HEK293 (cell line): ENCODE results near the gene CFAP70.

Experiments used
- CTCF ChIA-PET: fragments of 350-600 bp; formaldehyde crosslinking; extraction: SDS; loops from one replicate; lab custom pipeline; 2021; ENCODE audit warnings: antibody characterized with exemption; lab: Yijun Ruan, JAX
- POLR2A ChIA-PET: fragments of 300-600 bp; formaldehyde crosslinking; extraction: SDS; loops from one replicate; lab custom pipeline; 2020; ENCODE audit warnings: antibody characterized with exemption, inconsistent platforms; lab: Yijun Ruan, JAX
- H3K27ac ChIP-seq: fragments of 200-500 bp; sonication (Bioruptor generic); 2 replicates; pipeline ENCODE4 v1.5.1; 2014; ENCODE audit warnings: low read depth, low read length, control low read depth, inconsistent platforms; ENCODE audit errors: extremely low read depth
- H3K36me3 ChIP-seq, 2 experiments: fragments of 200-500 bp in 1 of 2; sonication (Bioruptor generic) in 1 of 2; 1 replicate in 1 of 2; 2 replicates in 1 of 2; pipeline ENCODE4 v1.5.1; 2014 to 2017; ENCODE audit warnings: inconsistent platforms in 2 of 2, low read length in 2 of 2; ENCODE audit not compliant: control insufficient read depth in 2 of 2, insufficient read depth in 1 of 2
- H3K4me1 ChIP-seq: fragments of 200-500 bp; sonication (Bioruptor generic); 2 replicates; pipeline ENCODE4 v1.5.1; 2014; ENCODE audit warnings: mild to moderate bottlenecking, low read length, inconsistent platforms; ENCODE audit not compliant: control insufficient read depth, insufficient read depth
- H3K4me3 ChIP-seq: 2 replicates; pipeline ENCODE4 v1.5.1; 2011; ENCODE audit warnings: low read depth, mild to moderate bottlenecking, control low read depth, low read length, moderate library complexity
- H3K9me3 ChIP-seq: fragments of 200-500 bp; sonication (Bioruptor generic); 2 replicates; pipeline ENCODE4 v1.5.1; 2014; ENCODE audit warnings: low read depth, low read length, inconsistent platforms; ENCODE audit not compliant: control insufficient read depth, insufficient read depth
- CTCF ChIP-seq: fragments of 450-650 bp; formaldehyde crosslinking; IDR thresholded peaks from 2 replicates; pipeline ENCODE4 v1.5.1; 2016; ENCODE audit warnings: missing biosample characterization, missing genetic modification characterization
- GLI2 ChIP-seq: fragments of 450-650 bp; formaldehyde crosslinking; IDR thresholded peaks from 2 replicates; pipeline ENCODE4; 2017; ENCODE audit warnings: missing biosample characterization, missing genetic modification characterization, low read depth, borderline replicate concordance
- KLF16 ChIP-seq: fragments of 450-650 bp; formaldehyde crosslinking; IDR thresholded peaks from 2 replicates; pipeline ENCODE4 v1.5.1; 2017; ENCODE audit warnings: missing biosample characterization, missing genetic modification characterization
- KLF17 ChIP-seq: fragments of 450-650 bp; formaldehyde crosslinking; IDR thresholded peaks from 2 replicates; pipeline ENCODE4 v1.5.1; 2016; ENCODE audit warnings: missing biosample characterization, missing genetic modification characterization
- KLF8 ChIP-seq: fragments of 450-650 bp; formaldehyde crosslinking; IDR thresholded peaks from 2 replicates; pipeline ENCODE4 v1.5.1; 2016; ENCODE audit warnings: missing biosample characterization, missing genetic modification characterization
- TRIM28 ChIP-seq: IDR thresholded peaks from 2 replicates; pipeline ENCODE4 v1.6.1; 2011; ENCODE audit warnings: low read length, control low read depth, borderline replicate concordance
- YY1 ChIP-seq: fragments of 450-650 bp; formaldehyde crosslinking; IDR thresholded peaks from 2 replicates; pipeline ENCODE4 v1.5.1; 2018; ENCODE audit warnings: missing biosample characterization, missing genetic modification characterization
- ZFP37 ChIP-seq: fragments of 450-650 bp; formaldehyde crosslinking; IDR thresholded peaks from 2 replicates; pipeline ENCODE4 v1.5.1; 2016; ENCODE audit warnings: missing biosample characterization, missing genetic modification characterization
- ZNF112 ChIP-seq: fragments of 450-650 bp; formaldehyde crosslinking; IDR thresholded peaks from 2 replicates; pipeline ENCODE4 v1.5.0; 2017; ENCODE audit warnings: missing biosample characterization, missing genetic modification characterization
- ZNF132 ChIP-seq: fragments of 450-650 bp; formaldehyde crosslinking; IDR thresholded peaks from 2 replicates; pipeline ENCODE4 v1.5.1; 2017; ENCODE audit warnings: missing biosample characterization, missing genetic modification characterization, borderline replicate concordance
- ZNF239 ChIP-seq: fragments of 450-650 bp; formaldehyde crosslinking; IDR thresholded peaks from 2 replicates; pipeline ENCODE4 v1.5.1; 2016; ENCODE audit warnings: missing biosample characterization, missing genetic modification characterization
- ZNF274 ChIP-seq, 2 experiments: fragments of 200-500 bp in 1 of 2; fragments of 450-650 bp in 1 of 2; sonication (Bioruptor generic) in 1 of 2; formaldehyde crosslinking in 1 of 2; IDR thresholded peaks; 2 replicates each; pipeline versions ENCODE4 v1.5.1 to v1.6.1; 2014 to 2016; ENCODE audit warnings: borderline replicate concordance in 1 of 2, inconsistent platforms in 1 of 2, low read length in 1 of 2, missing biosample characterization in 1 of 2, missing genetic modification characterization in 1 of 2
- ZNF324 ChIP-seq: fragments of 450-650 bp; formaldehyde crosslinking; IDR thresholded peaks from 2 replicates; pipeline ENCODE4 v1.5.1; 2016; ENCODE audit warnings: missing biosample characterization, missing genetic modification characterization
- ZNF362 ChIP-seq: fragments of 450-650 bp; formaldehyde crosslinking; IDR thresholded peaks from 2 replicates; pipeline ENCODE4 v1.5.1; 2016; ENCODE audit warnings: missing biosample characterization, missing genetic modification characterization
- ZNF423 ChIP-seq: fragments of 450-650 bp; formaldehyde crosslinking; IDR thresholded peaks from 2 replicates; pipeline ENCODE4 v1.5.1; 2016; ENCODE audit warnings: missing biosample characterization, missing genetic modification characterization
- ZNF558 ChIP-seq: fragments of 450-650 bp; formaldehyde crosslinking; IDR thresholded peaks from 2 replicates; pipeline ENCODE4 v1.5.1; 2016; ENCODE audit warnings: missing biosample characterization, missing genetic modification characterization
- ZNF561 ChIP-seq: fragments of 450-650 bp; IDR thresholded peaks from 2 replicates; pipeline ENCODE4 v1.5.1; 2018; ENCODE audit warnings: missing biosample characterization, missing genetic modification characterization, borderline replicate concordance
- ZNF621 ChIP-seq: fragments of 450-650 bp; formaldehyde crosslinking; IDR thresholded peaks from 2 replicates; pipeline ENCODE4 v1.5.1; 2017; ENCODE audit warnings: missing biosample characterization, missing genetic modification characterization
- ZNF626 ChIP-seq: fragments of 450-650 bp; sonication (Bioruptor Pico); formaldehyde crosslinking; IDR thresholded peaks from 2 replicates; pipeline ENCODE4 v1.5.1; 2018; ENCODE audit warnings: missing biosample characterization, missing genetic modification characterization, inconsistent platforms
- ZNF629 ChIP-seq: fragments of 450-650 bp; formaldehyde crosslinking; IDR thresholded peaks from 2 replicates; pipeline ENCODE4 v1.5.1; 2017; ENCODE audit warnings: missing biosample characterization, missing genetic modification characterization
- ZNF645 ChIP-seq: fragments of 450-650 bp; formaldehyde crosslinking; IDR thresholded peaks from 2 replicates; pipeline ENCODE4; 2016; ENCODE audit warnings: missing biosample characterization, missing genetic modification characterization
- ZNF660 ChIP-seq: fragments of 450-650 bp; IDR thresholded peaks from 2 replicates; pipeline ENCODE4 v1.5.1; 2018; ENCODE audit warnings: missing biosample characterization, mild to moderate bottlenecking, missing genetic modification characterization
- ZNF677 ChIP-seq: fragments of 450-650 bp; IDR thresholded peaks from 2 replicates; pipeline ENCODE4 v1.5.0; 2018; ENCODE audit warnings: missing biosample characterization, mild to moderate bottlenecking, missing genetic modification characterization, moderate library complexity

The CFAP70 gene

GRCh38 chr10:73388228-73388627 is 29.6 kb upstream of the CFAP70 start:
- CTCF ChIA-PET, result interaction anchor here (0.6 kb wide), 1 partner anchor 128 kb away, joined by 3 read pairs; no protein-coding TSS in a partner anchor
- no peak overlapping the region for H3K4me3 ChIP-seq
- TF ChIP-seq KLF17 (no peak), TRIM28 (no peak), ZNF239 (tag by site-specific recombination) (no peak), KLF16 (no peak), ZNF132 (tag by site-specific recombination) (no peak), ZNF558 (tag by site-specific recombination) (no peak), ZNF274 (IDR thresholded peaks at IDR 0.05; ENCODE audit: low read length) (no peak), ZNF274 (tag by site-specific recombination; IDR thresholded peaks at IDR 0.05; ENCODE audit: borderline replicate concordance) (no peak), ZNF362 (no peak), GLI2 (tag by site-specific recombination) (no peak), ZNF112 (tag by site-specific recombination) (no peak), CTCF (no peak), ZFP37 (tag by site-specific recombination) (no peak)
- TF ChIP-seq, all 188 proteins: peak for 0
- Histone ChIP-seq H3K36me3 (peaks cover 58 to 61% of the 10 kb centered on the region in 2 experiments), H3K9me3 (no peaks in the 10 kb centered on the region), H3K27ac (no peak overlapping the region), H3K4me1 (no peaks in the 10 kb centered on the region)
- POLR2A ChIA-PET, result interaction anchor here (0.7 kb wide), 1 partner anchor 36 kb away, joined by 4 read pairs; no protein-coding TSS in a partner anchor

- ChIA-PET POLR2A (interaction anchor here (0.7 kb wide), 1 partner anchor 12 kb away, joined by 8 read pairs; no protein-coding TSS in a partner anchor), CTCF (interaction anchor here (0.6 kb wide), 1 partner anchor 1431 kb away, joined by 4 read pairs; no protein-coding TSS in a partner anchor)
- H3K4me3 ChIP-seq, result no peak overlapping the region
- no peak for TF ChIP-seq ZNF423 (tag by site-specific recombination)
- TF ChIP-seq ZNF621 (tag by site-specific recombination), result no peak
- TF ChIP-seq ZNF645, result no peak
- no peaks in the 10 kb centered on the region for H3K4me1 ChIP-seq
- H3K36me3 ChIP-seq, result peaks cover 61 to 75% of the 10 kb centered on the region in 2 experiments
- H3K27ac ChIP-seq, result no peak overlapping the region
- no peaks in the 10 kb centered on the region for H3K9me3 ChIP-seq
Observed at GRCh38 chr10:73386583-73386982, 27.9 kb upstream of the CFAP70 start.

GRCh38 chr10:73379064-73379748 is 20.5 kb upstream of the CFAP70 start:
- ChIA-PET POLR2A (no interaction called here), CTCF (interaction anchor here (0.7 kb wide), 1 partner anchor 11 kb away, joined by 3 read pairs; no protein-coding TSS in a partner anchor)
- H3K9me3 ChIP-seq, result no peaks in the 10 kb centered on the region
- TF ChIP-seq ZNF324 (tag by site-specific recombination), result no peak
- TF ChIP-seq ZNF660, result no peak
- TF ChIP-seq ZNF677 (tag by site-specific recombination), result no peak
- TF ChIP-seq ZNF561 (tag by site-specific recombination), result no peak
- no peak for TF ChIP-seq YY1 (tag by site-specific recombination)
- no peak for TF ChIP-seq ZNF626
- no peak for TF ChIP-seq KLF8
- no peak for TF ChIP-seq ZNF629 (tag by site-specific recombination)
- H3K4me3 ChIP-seq, result no peak overlapping the region
- H3K27ac ChIP-seq, result no peak overlapping the region
- H3K4me1 ChIP-seq, result no peaks in the 10 kb centered on the region
- peaks cover 62 to 82% of the 10 kb centered on the region in 2 experiments for H3K36me3 ChIP-seq
